Measurements from ENCODE around the gene HAPSTR1. TPM values are rescaled to one million over a fixed set of nuclear protein-coding genes. Genes with fewer than 3 reads are reported as not detected.

HAPSTR1 gene
- total RNA-seq (2021): 80.1 and 85.2 TPM in 2 replicates
- long read RNA-seq, full-length matches to known transcripts: 4 of 7 reads
- long read RNA-seq, partial matches to known transcripts: 2 of 7 reads
- long read RNA-seq, other reads (novel, unspliced or antisense): 1 of 7 reads

GRCh38 chr16:9090960-9091866 lies at the start of gene HAPSTR1:
Gene HAPSTR1, plus strand, starts transcription at chr16:9091644. Its CDS starts 401 bp downstream, at chr16:9092045.
- H2AFZ ChIP-seq (ENCODE audit: low read length): no peak within 1 kb of the TSS

More at GRCh38 chr16:9090960-9091866, at the start of gene HAPSTR1:
- no peak within 1 kb of the TSS for H2BK20ac ChIP-seq (ENCODE audit: low read depth, low read length, poor library complexity, severe bottlenecking)
- H2BK5ac ChIP-seq (ENCODE audit: insufficient read length, low read length): peak within 1 kb of the TSS; percentile 93
- H3K27ac ChIP-seq (ENCODE audit: insufficient read length, low read depth, low read length): no peak within 1 kb of the TSS
- H3K4me2 ChIP-seq (ENCODE audit: insufficient read depth, insufficient read length, low read length): peak within 1 kb of the TSS; percentile 91
- H2AK5ac ChIP-seq (ENCODE audit: insufficient read length, low read length): no peak within 1 kb of the TSS
- H3K4me1 ChIP-seq (ENCODE audit: insufficient read depth, low read length): peaks cover 7% of the 10 kb centered on the region; the same call in 1 of the 2 replicates
- Mint-ChIP-seq H3K27me3 (ENCODE audit: low read depth) (peaks cover 1% of the 10 kb centered on the region; the same call in 1 of the 2 replicates), H3K36me3 (ENCODE audit: insufficient read depth in 1 of 3, low read depth in 3 of 3) (peaks cover 21 to 34% (median 32%) of the 10 kb centered on the region in 3 experiments), H3K4me3 (peak within 1 kb of the TSS; percentile 98 to 99), H3K9me3 (peaks cover 0 to 3% of the 10 kb centered on the region in 2 experiments; a peak in 1 of 5 replicates), H3K27ac (peak within 1 kb of the TSS; percentile 96 to 98 (median 96); a peak in 6 of 7 replicates), H3K4me1 (peaks cover 34 to 35% of the 10 kb centered on the region in 2 experiments)
- H3K56ac ChIP-seq (ENCODE audit: insufficient read length, low read depth, low read length): no peak within 1 kb of the TSS
- DNase-seq: peak; percentile 100
- WGBS (ENCODE audit: extremely low coverage, insufficient read length, low lambda C conversion rate): no CpG with 5 or more reads among the region's 79 CpGs
- no peak within 1 kb of the TSS for H2BK12ac ChIP-seq (ENCODE audit: insufficient read length, low read depth, low read length)
- H4K8ac ChIP-seq (replicated peaks; ENCODE audit: insufficient read length, low read depth, low read length): no peak within 1 kb of the TSS
- H3K9me3 ChIP-seq (ENCODE audit: control insufficient read depth, low read depth, low read length): no peaks in the 10 kb centered on the region
- H2BK15ac ChIP-seq (ENCODE audit: low read depth, low read length): peak within 1 kb of the TSS; percentile 72; the same call in 1 of the 2 replicates
- no peaks in the 10 kb centered on the region for H4K20me1 ChIP-seq (ENCODE audit: control insufficient read depth, insufficient read depth, insufficient read length)
- H3K79me1 ChIP-seq (ENCODE audit: insufficient read depth, low read depth, low read length, poor library complexity, severe bottlenecking): no peaks in the 10 kb centered on the region
- peak within 1 kb of the TSS; percentile 99 for H3K18ac ChIP-seq (ENCODE audit: insufficient read length, low read depth, low read length)
- no peak within 1 kb of the TSS for H3K23ac ChIP-seq (ENCODE audit: insufficient read length, low read depth, low read length)
- peaks cover 18% of the 10 kb centered on the region for H3K23me2 ChIP-seq (ENCODE audit: insufficient read length, low read depth, low read length, poor library complexity, severe bottlenecking)
- H3K79me2 ChIP-seq (ENCODE audit: insufficient read depth, low read length): peaks cover 38% of the 10 kb centered on the region
- H2BK120ac ChIP-seq (ENCODE audit: low read depth, low read length, poor library complexity, severe bottlenecking): no peak within 1 kb of the TSS
- no peak within 1 kb of the TSS for H4K91ac ChIP-seq (ENCODE audit: insufficient read length, low read depth, low read length)
- H3K27me3 ChIP-seq (ENCODE audit: insufficient read depth, low read length): no peaks in the 10 kb centered on the region
- peak within 1 kb of the TSS; percentile 36 for H4K5ac ChIP-seq (ENCODE audit: insufficient read length, low read depth, low read length)
- TF ChIP-seq CTCF (conservative IDR thresholded peaks at IDR 0.05): no peak
- peak within 1 kb of the TSS; percentile 97 for H3K9ac ChIP-seq (ENCODE audit: extremely low read depth, insufficient read length, low read length)
- H3K4ac ChIP-seq (ENCODE audit: low read depth, low read length): peak within 1 kb of the TSS; percentile 65; the same call in 1 of the 2 replicates
- H3T11ph ChIP-seq (ENCODE audit: low read length): no peak within 1 kb of the TSS
- H3K14ac ChIP-seq (ENCODE audit: insufficient read depth, low read length): peak within 1 kb of the TSS; percentile 98

Measured in H9 (cell line).